HG03457 (cell line): ENCODE results near the gene PLG.
A peak's percentile ranks its signal among the peaks of the same experiment; 100 is the strongest.
"Not testable (repeated sequence)": the region's sequence is repeated elsewhere in the genome, so short reads cannot be mapped to it uniquely, and the experiment has no call there.

Experiments used
- ATAC-seq: cut with Tn5 transposase; IDR thresholded peaks from one replicate; pipeline ENCODE4 v1.9.1; 2021; ENCODE audit warnings: moderate number of reproducible peaks; ENCODE audit not compliant: unreplicated experiment

Gene PLG

DNA sequence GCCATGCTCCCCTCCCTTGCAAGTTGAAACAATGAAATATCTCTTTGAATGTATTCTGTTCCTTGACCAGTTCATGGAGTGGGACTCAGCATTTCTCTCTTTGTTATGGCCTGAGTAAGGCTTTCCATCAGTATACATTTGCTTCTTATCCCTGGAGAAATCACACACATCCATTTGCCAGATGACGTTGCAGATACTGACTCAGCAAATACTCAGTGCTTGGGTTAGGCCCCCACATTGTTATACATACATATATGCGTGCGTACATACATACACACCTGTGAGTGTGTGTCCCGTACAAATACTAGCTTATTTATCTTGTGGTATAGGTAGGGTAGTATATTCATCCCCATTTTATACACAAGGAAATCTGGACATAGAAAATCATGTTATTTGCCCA lies 72.4 kb downstream of the PLG start:
- ATAC-seq, result no peak

- no peak for ATAC-seq
Observed at GRCh38 chr6:160775792-160776580, 73.9 kb downstream of the PLG start.

DNA sequence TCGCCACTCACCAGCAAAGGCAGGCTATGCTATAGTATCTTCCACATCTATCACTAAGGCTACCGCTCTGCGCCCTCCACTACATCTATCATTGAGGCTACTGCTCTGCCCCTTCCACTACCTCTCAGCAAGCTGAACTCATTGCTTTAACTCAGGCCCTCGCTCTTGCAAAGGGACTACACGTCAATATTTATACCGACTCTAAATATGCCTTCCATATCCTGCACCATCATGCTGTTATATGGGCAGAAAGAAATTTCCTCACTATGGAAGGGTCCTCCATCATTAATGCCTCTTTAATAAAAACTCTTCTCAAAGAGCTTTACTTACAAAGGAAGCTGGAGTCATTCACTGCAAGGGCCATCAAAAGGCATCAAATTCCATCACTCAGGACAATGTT lies 77.1 kb downstream of the PLG start:
- ATAC-seq, result not testable (repeated sequence)

- ATAC-seq, result not testable (repeated sequence)
Observed at GRCh38 chr6:160780656-160781055, 78.6 kb downstream of the PLG start.

- no peak for ATAC-seq
Observed at GRCh38 chr6:160781298-160781697, 79.3 kb downstream of the PLG start.

DNA sequence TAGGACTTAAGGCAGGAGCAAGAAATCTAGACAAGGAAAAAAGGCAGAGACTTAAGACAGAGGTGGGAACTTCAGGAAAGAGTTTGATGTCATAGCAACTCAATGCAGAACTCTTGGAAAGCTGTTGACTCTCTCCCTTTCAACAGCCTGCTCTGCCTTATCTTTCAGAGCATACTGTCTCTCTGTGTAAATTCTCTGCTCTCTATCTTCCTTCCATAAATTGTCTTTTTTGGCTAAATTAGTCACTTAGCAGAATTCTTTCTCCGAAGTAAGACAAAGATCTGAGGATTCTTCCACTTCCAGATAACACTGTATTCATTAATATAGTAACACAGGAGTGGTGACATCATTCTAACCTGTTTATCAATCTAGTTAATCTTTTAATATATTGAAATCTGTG lies 80.2 kb downstream of the PLG start:
- ATAC-seq, result no peak

- no peak for ATAC-seq
Observed at GRCh38 chr6:160783741-160784140, 81.7 kb downstream of the PLG start.

DNA sequence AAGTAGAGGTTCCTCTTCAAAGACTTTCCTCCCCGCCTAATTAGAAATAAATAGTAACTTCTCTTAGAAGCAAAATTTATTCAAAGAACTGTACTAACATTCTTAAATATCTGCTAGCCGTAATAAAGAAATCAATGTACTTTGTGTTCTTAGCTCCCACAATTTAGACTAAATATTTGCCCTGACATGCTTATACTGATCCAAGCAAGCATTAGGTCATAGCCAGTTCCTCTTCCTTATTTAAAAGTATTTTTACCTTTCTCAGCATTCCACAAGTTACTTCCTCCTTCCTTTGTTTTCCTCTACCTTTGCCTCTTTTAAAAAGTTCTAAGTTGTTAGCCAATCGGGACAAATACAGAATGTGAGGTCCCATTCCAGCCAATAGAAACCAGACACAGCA lies 86.1 kb downstream of the PLG start:
- not testable (repeated sequence) for ATAC-seq

- ATAC-seq, result no peak
Observed at GRCh38 chr6:160788806-160789205, 86.8 kb downstream of the PLG start.

DNA sequence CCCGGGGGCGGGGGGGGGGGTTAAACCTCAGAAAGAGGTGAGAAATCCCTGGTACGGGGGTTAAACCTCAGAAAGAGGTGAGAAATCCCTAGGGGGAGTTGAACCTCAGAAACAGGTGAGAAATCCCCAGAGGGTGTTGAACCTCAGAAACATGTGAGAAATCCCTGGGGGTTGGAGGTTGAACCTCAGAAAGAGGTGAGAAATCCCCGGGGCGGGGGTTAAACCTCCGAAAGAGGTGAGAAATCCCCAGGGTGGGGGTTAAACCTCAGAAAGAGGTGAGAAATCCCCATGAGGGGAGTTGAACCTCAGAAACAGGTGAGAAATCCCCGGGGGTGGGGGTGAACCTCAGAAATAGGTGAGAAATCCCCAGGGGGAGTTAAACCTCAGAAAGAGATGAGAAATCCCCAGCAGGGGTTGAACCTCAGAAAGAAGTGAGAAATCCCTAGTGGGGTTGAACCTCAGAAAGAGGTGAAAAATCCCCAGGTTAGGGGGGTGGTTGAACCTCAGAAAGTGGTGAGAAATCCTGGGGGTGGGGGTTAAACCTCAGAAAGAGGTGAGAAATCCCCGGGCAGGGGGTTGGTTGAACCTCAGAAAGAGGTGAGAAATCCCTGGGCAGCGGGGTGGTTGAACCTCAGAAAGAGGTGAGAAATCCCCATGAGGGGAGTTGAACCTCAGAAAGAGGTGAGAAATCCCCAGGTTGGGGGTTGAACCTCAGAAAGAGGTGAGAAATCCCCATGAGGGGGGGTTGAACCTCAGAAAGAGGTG lies 87.4 kb downstream of the PLG start:
- ATAC-seq, result no peak

DNA sequence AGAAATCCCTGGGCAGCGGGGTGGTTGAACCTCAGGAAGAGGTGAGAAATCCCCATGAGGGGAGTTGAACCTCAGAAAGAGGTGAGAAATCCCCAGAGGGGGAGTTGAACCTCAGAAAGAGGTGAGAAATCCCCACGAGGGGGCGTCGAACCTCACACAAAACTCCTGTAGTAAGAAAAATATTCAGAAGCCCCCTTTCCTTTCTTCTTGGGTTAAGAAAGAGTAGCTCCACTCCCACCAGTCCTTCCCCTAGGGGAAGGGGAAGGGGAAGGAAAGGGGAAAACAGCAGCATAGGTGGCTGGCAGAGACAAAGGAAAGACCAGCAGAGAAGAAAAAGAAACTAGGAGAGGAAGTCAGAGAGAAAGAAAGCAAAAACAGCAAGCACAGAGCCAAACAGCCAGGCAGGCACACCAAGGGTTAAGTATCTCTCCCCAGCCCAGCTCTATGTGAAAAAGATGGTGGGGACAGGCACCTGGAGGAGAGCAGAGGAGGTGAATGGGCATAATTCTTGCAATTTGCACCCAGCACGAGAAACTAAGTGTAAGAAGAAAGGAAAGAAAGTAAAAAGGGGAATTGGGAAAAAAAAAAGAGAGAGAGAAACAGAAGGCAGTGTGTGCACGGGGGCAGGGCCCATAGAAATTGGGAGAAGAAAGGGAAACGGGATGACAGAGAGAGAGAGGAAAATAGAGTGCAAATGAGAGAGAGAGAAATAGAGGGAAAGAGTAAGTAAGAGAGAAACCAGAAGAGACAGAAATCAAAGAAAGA lies 88.2 kb downstream of the PLG start:
- ATAC-seq, result no peak

DNA sequence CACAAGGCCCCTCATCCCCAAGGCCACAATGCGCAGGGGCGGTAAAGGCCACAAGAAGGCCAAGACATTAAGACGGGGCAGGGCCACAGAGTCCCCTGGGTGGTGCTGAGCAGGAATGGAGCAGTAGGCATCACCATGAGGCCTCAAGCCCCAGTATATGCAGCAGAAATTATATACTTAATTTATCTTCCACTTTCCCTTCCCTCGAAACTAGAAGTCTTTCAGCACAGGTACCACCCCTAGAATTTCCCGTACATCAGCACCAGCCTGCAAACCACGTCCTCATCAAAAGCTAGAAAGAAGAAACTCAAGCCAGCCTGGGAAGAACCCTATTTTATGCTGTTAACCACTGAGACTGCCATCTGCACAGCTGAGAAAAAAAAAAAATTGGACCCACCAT lies 89.4 kb downstream of the PLG start:
- ATAC-seq, result peak; percentile 48

GRCh38 chr6:160791981-160792418 lies 90.0 kb downstream of the PLG start:
- peak; percentile 37 for ATAC-seq

GRCh38 chr6:160792708-160793107 lies 90.7 kb downstream of the PLG start:
- no peak for ATAC-seq

GRCh38 chr6:160793652-160794051 lies 91.6 kb downstream of the PLG start:
- ATAC-seq, result no peak

DNA sequence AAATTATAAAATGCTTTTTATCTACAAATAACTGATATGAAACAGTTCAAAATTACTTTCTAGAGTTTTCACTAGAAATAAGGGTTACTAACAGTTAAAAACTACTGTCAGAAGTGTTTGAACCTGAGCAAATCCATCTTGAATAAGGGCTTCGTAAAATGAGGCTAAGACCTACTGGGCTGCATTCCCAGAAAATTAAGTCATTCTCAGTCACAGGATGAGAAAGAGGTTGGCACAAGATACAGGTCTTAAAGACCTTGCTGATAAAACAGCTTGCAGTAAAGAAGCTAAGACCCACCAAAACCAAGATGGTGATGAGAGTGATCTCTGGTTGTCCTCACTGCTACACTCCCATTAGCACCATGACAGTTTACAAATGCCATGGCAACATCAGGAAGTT lies 93.7 kb downstream of the PLG start:
- ATAC-seq, result no peak

DNA sequence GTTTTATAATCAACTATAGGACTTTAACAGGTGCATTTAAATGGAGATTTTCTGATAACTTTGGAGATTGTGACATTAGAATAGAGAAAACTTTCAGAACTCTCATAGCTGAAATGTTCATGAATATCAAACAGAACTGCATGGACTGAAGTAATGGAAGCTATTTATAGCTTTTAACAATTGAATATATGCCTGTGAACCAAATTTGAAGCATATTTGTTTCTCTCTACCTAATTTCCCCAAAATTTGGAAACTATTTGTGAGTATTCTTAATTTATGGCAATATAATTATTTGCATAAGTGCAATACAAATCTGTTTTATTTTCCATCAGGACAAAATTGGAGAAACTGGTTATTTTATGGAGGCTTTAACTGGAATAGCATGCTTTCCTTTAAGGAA lies 96.6 kb downstream of the PLG start:
- no peak for ATAC-seq

- ATAC-seq, result no peak
Observed at GRCh38 chr6:160799801-160800506, 97.9 kb downstream of the PLG start.

DNA sequence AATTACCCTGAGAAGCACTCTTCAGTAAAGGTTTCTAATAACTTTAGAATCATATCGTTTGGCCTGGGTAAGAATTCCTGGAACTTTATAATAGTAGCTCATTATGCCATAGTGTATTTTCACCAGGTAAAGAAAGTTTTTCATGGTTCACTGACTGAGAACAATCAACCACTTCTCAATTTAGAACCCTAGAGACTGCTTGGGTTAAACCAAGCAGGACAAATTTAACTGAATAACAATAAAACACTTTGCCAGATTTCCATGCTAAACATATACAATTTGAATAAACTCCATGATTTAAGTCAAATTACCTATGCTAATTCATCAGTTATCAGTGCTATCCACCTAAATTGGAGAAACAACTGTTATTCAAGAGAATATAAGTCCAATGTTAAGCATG lies 99.4 kb downstream of the PLG start:
- ATAC-seq, result no peak

DNA sequence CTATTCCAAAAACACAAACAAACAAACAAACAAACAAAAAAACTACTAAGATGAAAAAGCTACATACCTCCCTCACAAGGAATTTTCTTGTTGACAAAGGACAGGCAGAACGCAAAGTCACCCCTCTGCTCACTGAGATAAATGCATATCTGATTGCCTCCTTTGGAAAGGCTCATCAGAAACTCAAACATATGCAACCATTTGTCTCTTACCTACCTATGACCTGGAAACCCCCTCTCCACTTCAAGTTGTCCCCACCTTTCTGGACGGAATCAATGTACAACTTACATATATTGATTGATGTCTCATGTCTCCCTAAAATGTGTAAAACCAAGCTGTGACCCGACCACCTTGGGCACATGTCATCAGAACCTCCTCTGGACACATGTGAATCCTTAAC lies 100.0 kb downstream of the PLG start:
- ATAC-seq, result not testable (repeated sequence)
